Stimulated activated CD4-positive, alpha-beta T cell treated with anti-CD3 and anti-CD28 coated beads, Interleukin-12 subunit alpha, Interleukin-12 subunit beta, amount 100 ng/mL, for 48 hours (primary cell): ENCODE data around the gene WDR55.
"Not testable (repeated sequence)": the region's sequence is repeated elsewhere in the genome, so short reads cannot be mapped to it uniquely, and the experiment has no call there.

Experiments used
- DNase-seq, 3 donors: peaks; one replicate each; pipeline ENCODE4 v3.0.0-alpha.2; 2020; ENCODE audit warnings: low read depth in 2 of 3, low spot score in 1 of 3

Gene WDR55

DNA sequence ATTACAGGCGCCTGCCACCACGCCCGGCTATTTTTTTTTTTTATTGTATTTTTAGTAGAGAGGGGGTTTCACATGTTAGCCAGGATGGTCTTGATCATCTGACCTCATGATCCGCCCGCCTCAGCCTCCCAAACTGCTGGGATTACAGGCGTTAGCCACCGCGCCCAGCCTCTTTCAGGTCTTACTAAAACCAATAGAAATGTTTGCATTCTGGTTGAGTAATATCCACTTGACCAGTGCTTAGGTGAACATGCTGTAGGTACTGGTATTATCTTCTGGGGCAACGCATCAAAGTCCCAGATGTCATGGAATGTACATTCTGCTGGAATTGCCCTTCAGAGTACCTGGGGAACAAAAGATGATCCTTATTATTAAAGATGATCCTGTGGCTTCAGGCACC is 44.1 kb downstream of the WDR55 start:
- not testable (repeated sequence) for DNase-seq

DNA sequence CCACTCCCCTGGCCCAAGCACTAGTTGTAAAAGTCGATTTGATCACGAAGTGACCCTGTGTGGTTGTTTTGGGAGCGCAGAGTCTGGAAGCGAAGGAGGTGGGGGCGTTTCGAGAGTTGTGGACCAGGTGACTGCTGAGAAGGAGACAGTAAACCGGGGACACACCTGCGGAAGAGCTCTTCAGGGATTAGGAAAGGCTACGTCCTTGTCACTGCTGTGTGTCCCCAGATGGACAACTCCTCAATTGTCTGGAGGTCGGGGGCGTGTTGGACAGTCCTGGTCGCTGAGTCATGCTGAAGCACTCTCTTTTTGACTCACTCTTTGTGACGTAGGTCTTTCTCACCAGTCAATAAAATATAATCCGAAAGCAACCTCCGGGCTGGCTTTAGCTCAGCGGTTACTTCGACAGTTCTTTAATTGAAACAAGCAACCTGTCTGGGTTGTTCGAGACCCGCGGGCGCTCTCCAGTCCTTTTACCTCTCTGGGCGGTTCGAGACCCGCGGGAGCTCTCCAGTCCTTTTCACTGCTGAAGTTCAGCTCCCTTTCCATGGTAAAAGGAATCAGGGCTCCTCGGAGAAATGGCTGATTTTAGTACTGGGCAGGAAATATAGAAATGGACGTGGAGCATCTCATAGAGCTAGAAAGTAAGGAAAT is 46.3 kb downstream of the WDR55 start:
- DNase-seq, result peak; percentile 71 to 100 (median 90)

DNA sequence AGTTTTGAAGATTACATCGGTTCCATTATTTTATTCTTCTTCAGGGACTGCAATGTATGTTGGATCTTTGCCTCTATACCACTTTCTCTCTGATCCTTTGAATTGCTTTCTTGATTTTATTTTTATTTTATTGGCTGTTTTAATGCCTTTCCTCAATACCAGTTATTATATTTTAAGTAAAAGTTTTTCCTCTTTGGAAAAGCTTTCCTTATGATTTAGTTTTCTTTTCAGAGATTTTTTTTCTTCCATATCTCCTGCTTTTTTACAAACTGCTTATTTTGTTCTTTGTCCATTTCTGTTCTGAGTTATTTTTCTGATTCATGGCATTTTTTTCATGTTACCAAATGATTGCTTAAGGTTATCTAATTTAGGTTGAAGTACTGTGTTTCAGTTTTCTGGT is 47.1 kb downstream of the WDR55 start:
- DNase-seq, result no peak

DNA sequence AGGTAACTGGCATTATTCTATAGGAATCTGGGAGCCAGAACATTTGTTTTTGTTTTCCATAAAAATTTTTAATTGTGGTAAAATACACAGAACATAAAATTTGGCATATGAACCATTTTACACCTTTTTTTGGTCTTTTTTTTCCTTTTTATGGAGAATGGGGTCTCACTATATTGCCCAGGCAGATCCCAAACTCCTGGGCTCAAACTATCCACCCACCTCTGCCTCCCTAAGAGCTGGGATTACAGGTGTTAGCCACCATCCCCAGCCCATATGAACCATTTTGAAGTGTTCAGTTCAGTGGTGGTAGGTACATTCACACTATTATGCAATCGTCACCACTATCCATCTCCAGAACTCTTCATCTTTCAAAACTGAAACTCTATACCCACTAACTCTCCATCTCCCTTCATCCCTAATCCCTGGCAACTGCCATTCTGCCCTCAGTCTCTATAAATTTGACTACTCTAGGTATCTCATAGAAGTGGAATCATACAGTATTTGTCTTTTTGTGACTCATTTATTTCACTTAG is 48.9 kb downstream of the WDR55 start:
- no peak for DNase-seq

DNA sequence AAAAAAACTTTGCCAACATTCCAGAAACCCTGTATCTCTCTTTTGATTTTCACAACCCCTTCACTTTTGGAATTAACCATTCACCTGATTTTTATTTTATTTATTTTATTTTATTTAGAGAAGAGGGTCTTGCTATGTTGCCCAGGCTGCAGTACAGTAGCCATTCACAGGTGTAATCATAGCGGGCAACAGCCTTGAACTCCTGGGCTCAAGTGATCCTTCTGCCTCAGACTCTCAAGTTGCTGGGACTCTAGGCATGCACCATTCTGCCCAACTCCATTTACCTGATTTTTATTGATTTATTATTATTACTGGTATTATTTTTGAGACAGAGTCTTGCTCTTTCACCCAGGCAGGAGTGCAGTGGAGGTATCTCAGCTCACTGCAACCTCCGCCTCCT is 51.5 kb downstream of the WDR55 start:
- DNase-seq, result not testable (repeated sequence)

DNA sequence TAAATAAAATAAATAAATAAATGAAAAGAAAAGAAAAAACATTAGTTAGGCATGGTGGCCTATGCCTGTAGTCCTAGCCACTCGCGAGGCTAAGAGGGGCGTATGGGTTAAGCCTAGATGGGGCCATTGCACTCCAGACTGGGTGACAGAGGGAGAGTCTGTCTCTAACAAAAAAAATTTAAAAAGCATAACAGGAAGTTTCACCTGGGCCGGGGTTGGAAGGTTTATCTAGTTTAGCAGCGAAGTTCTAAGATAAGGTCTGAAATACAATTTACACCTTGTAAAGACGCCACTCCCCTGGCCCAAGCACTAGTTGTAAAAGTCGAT is 53.5 kb downstream of the WDR55 start:
- DNase-seq, result no peak

DNA sequence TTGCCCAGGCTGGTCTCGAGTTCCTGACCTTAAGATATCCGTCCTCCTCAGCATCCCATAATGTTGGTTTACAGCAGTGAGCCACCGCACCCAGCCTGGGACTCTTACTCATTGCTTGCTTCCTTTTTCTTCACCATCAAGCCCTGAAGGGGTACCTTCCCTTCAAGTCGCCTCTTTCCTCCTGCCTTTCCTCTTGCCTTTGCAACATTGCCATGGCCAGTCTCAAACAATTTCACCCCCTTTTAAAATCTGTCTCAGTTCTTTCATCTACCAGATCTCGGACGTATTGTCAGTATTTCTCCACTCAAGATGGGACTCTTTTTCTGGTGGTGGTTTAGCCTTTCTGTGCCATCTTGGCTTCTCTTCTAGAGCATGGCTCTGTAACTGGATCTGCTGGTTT is 56.0 kb downstream of the WDR55 start:
- DNase-seq, result not testable (repeated sequence)

DNA sequence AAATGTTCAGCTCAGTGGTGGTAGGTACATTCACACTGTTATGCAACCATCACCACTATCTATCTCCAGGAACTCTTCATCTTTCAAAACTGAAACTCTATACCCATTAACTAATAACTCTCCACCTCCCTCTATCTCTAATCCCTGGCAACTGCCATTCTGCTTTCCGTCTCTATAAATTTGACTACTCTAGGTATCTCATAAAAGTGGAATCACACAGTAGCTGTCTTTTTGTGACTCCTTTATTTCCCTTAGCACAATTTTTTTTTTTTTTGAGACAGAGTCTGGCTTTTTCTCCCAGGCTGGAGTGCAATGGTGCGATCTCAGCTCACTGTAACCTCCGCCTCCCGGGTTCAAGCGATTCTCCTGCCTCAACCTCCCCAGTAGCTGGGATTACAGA is 56.7 kb downstream of the WDR55 start:
- not testable (repeated sequence) for DNase-seq
